SU-DHL-6 (cell line): ENCODE measurements around the gene APLP1.

Source experiments
- EZH2phosphoT487 ChIP-seq: fragments of 200-600 bp; sonication (generic), shearing (Covaris generic); conservative IDR thresholded peaks from 2 replicates; pipeline ENCODE4 v1.6.1; 2018; ENCODE audit warnings: mild to moderate bottlenecking, antibody characterized with exemption, low read length, moderate library complexity, mixed read lengths
- TF ChIP-seq, protein P1 (sequence below): fragments of 200-600 bp; sonication (generic); IDR thresholded peaks from one replicate; pipeline ENCODE4 v1.5.1; 2017; ENCODE audit warnings: antibody characterized with exemption, mild to moderate bottlenecking, low read length, moderate library complexity; ENCODE audit not compliant: insufficient read depth, poor library complexity, severe bottlenecking

DNA sequence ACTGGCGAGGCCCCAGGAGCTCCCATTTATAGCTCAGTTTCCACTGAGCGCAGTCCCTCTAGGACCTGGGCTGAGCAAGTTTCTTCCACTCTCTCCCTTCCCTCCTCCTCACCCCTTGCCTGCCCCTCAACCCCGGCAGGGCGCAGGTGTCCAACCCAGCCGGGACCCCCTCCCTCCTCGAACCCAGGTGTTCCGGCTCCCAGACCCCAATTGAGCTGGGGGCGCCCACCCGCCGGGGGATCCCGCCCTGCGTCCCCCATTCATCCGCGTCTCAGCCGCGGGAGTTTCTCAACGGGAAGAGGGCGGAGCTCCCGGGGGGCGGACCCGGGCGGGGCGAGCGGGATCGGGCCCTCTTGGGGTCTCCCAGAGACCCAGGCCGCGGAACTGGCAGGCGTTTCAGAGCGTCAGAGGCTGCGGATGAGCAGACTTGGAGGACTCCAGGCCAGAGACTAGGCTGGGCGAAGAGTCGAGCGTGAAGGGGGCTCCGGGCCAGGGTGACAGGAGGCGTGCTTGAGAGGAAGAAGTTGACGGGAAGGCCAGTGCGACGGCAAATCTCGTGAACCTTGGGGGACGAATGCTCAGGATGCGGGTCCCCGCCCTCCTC lies 11.7 kb upstream of the APLP1 start, which contains the start of gene KIRREL2:
- TF ChIP-seq, protein P1, sequence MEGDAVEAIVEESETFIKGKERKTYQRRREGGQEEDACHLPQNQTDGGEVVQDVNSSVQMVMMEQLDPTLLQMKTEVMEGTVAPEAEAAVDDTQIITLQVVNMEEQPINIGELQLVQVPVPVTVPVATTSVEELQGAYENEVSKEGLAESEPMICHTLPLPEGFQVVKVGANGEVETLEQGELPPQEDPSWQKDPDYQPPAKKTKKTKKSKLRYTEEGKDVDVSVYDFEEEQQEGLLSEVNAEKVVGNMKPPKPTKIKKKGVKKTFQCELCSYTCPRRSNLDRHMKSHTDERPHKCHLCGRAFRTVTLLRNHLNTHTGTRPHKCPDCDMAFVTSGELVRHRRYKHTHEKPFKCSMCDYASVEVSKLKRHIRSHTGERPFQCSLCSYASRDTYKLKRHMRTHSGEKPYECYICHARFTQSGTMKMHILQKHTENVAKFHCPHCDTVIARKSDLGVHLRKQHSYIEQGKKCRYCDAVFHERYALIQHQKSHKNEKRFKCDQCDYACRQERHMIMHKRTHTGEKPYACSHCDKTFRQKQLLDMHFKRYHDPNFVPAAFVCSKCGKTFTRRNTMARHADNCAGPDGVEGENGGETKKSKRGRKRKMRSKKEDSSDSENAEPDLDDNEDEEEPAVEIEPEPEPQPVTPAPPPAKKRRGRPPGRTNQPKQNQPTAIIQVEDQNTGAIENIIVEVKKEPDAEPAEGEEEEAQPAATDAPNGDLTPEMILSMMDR, result no peak
- no peak for TF ChIP-seq EZH2phosphoT487
